ENCODE results near the gene SNX33.
"Not testable (repeated sequence)": the region's sequence is repeated elsewhere in the genome, so short reads cannot be mapped to it uniquely, and the experiment has no call there.

The SNX33 gene

GRCh38 chr15:75647370-75648155, at the start of gene SNX33:
Gene SNX33, plus strand, starts transcription at chr15:75647912. Its CDS starts 1,191 bp downstream, at chr15:75649103.
- DNase-seq (ENCODE audit: low spot score), result peak; percentile 85

GRCh38 chr15:75598361-75598760, 49.4 kb upstream of the SNX33 start:
- DNase-seq (ENCODE audit: low spot score), result no peak

- no peak for DNase-seq (ENCODE audit: low spot score)
Observed at GRCh38 chr15:75599401-75599800, 48.3 kb upstream of the SNX33 start.

- no peak for DNase-seq (ENCODE audit: low spot score)
Observed at GRCh38 chr15:75606026-75606425, 41.7 kb upstream of the SNX33 start.

- DNase-seq (ENCODE audit: low spot score), result no peak
Observed at GRCh38 chr15:75606711-75607699, 40.7 kb upstream of the SNX33 start.

- DNase-seq (ENCODE audit: low spot score), result no peak
Observed at GRCh38 chr15:75616766-75617165, 30.9 kb upstream of the SNX33 start.

- no peak for DNase-seq (ENCODE audit: low spot score)
Observed at GRCh38 chr15:75620058-75620820, 27.5 kb upstream of the SNX33 start.

- DNase-seq (ENCODE audit: low spot score), result no peak
Observed at GRCh38 chr15:75620841-75621391, 26.8 kb upstream of the SNX33 start.

GRCh38 chr15:75622505-75622904, 25.2 kb upstream of the SNX33 start:
- DNase-seq (ENCODE audit: low spot score), result no peak

GRCh38 chr15:75625542-75626347, 22.0 kb upstream of the SNX33 start, which contains the start of gene SNUPN:
Gene SNUPN, minus strand, starts transcription at chr15:75625725. Its CDS starts 4,674 bp downstream, at chr15:75621051.
- peak; percentile 97 for DNase-seq (ENCODE audit: low spot score)

DNA sequence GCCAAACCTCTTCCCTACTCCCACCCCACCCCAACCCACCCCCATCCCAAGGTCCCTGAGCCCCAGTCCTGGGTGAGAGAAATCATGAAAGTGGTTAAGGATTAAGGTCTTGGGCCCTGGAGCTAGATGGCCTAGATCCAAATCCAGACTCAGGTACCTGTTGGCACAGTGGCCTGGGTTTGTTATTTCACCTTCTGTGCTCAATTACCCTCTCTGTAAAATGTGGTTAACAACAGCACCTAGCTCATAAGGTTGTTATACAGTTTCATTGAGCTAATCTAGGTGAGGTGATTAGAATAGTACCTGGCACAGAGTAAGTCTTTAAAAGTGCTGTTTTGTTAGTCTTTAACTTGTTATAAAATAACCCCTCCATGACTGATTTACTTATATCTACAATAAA, 15.8 kb upstream of the SNX33 start:
- DNase-seq (ENCODE audit: low spot score), result no peak

DNA sequence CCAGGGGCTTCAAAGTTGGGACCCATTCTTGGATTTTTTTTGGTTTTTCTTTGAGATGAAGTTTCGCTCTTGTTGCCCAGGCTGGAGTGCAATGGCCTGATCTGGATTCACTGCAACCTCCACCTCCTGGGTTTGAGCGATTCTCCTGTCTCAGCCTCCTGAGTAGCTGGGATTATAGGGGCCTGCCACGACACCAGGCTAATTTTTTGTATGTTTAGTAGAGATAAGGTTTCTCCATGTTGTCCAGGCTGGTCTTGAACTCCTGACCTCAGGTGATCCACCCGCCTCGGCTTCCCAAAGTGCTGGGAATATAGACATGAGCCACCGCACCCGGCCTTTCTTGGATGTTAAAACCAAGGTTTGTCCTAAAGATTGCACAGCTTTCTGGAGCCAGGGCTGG, 13.8 kb upstream of the SNX33 start:
- DNase-seq (ENCODE audit: low spot score), result not testable (repeated sequence)

DNA sequence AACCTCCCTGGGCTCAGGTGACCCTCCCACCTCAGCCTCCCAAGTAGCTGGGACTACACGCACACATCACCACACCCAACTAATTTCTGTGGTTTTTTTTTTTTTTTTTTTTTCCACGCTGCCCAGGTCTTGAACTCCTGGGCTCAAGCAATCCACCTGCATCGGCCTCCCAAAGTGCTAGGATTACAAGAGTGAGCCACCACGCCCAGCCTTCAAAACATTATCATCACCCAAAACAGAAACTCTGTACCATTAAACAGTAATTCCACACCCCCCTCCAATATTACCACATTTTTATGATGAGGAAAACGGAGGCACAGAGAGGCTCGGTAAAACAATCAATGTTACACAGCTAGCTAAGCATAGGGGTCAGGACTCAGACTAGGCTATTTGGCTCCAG, 11.7 kb upstream of the SNX33 start:
- no peak for DNase-seq (ENCODE audit: low spot score)

- DNase-seq (ENCODE audit: low spot score), result no peak
Observed at GRCh38 chr15:75637245-75638009, 10.3 kb upstream of the SNX33 start.

- DNase-seq (ENCODE audit: low spot score), result no peak
Observed at GRCh38 chr15:75639191-75639708, 8.5 kb upstream of the SNX33 start.

GRCh38 chr15:75639709-75640482, 7.8 kb upstream of the SNX33 start, which contains the start of gene IMP3:
Gene IMP3, minus strand, starts transcription at chr15:75640224. Its CDS starts 56 bp downstream, at chr15:75640168.
- peak; percentile 96 for DNase-seq (ENCODE audit: low spot score)

GRCh38 chr15:75640483-75641178, 7.1 kb upstream of the SNX33 start:
- peak; percentile 54 for DNase-seq (ENCODE audit: low spot score)

- no peak for DNase-seq (ENCODE audit: low spot score)
Observed at GRCh38 chr15:75641179-75641503, 6.6 kb upstream of the SNX33 start.

All from D341Med (cell line).